GM12878 (cell line): ENCODE results near the gene TRIM72. TPM values are rescaled to one million over a fixed set of nuclear protein-coding genes. Genes with fewer than 3 reads are reported as not detected.

Experiments used
- ATAC-seq: fragments of 200-7000 bp; cut with Tn5 transposase; 3 replicates; pipeline ENCODE4 v1.9.1; 2020; ENCODE audit warnings: mild to moderate bottlenecking, moderate library complexity
- BruUV-seq: library from RNA; stranded (reverse); fragments of 400-500 nt; replicated peaks from 2 replicates; lab custom pipeline; 2021; lab: Mats Ljungman, UMichigan
- CTCF ChIA-PET: fragments of 300-600 bp; sonication (Branson Sonifier 250); formaldehyde crosslinking; extraction: SDS; loops from one replicate; lab custom pipeline; 2021; ENCODE audit warnings: inconsistent platforms; lab: Yijun Ruan, JAX
- POLR2A ChIA-PET: fragments of 350-600 bp; formaldehyde crosslinking; extraction: SDS; loops from one replicate; lab custom pipeline; 2021; ENCODE audit warnings: inconsistent platforms; lab: Charles Lee
- RAD21 ChIA-PET: fragments of 300-600 bp; sonication (Branson Sonifier 250); formaldehyde crosslinking; loops from one replicate; lab custom pipeline; 2023; ENCODE audit warnings: antibody characterized with exemption; ENCODE audit not compliant: unreplicated experiment; lab: Charles Lee
- SMC1A ChIA-PET: fragments of 300-600 bp; sonication (Branson Sonifier 250); formaldehyde crosslinking; loops from one replicate; lab custom pipeline; 2023; ENCODE audit not compliant: unreplicated experiment, uncharacterized antibody; lab: Charles Lee
- DNase-seq: peaks from one replicate; pipeline ENCODE4 v3.0.0-alpha.2; 2011; ENCODE audit warnings: low read depth, low spot score
- FAIRE-seq: peaks from 3 replicates; lab custom pipeline; 2011; peaks lifted over from hg19 to GRCh38; lab: Jason Lieb, UNC
- H2AFZ ChIP-seq: 2 replicates; pipeline ENCODE4 v1.6.0; 2011; ENCODE audit warnings: low read depth, low read length, control low read depth; ENCODE audit not compliant: control insufficient read depth
- H3K27ac ChIP-seq: 2 replicates; pipeline ENCODE4 v1.5.1; 2011; ENCODE audit warnings: control low read depth; ENCODE audit not compliant: control insufficient read depth, insufficient read depth
- H3K27me3 ChIP-seq, 2 experiments: replicated peaks in 1 of 2; 2 replicates each; pipeline versions ENCODE4 v1.6.0 to v1.6.1; 2011; ENCODE audit warnings: low read length in 1 of 2; ENCODE audit not compliant: control insufficient read depth in 2 of 2, insufficient read depth in 2 of 2
- H3K36me3 ChIP-seq, 2 experiments: 2 replicates each; pipeline ENCODE4 v1.5.1; 2011; ENCODE audit warnings: low read length in 1 of 2; ENCODE audit not compliant: control insufficient read depth in 2 of 2, insufficient read depth in 2 of 2
- H3K4me1 ChIP-seq: 2 replicates; pipeline ENCODE4 v1.6.1; 2011; ENCODE audit warnings: mild to moderate bottlenecking, low read length, moderate library complexity, mixed read lengths; ENCODE audit not compliant: control insufficient read depth, insufficient read depth
- H3K4me2 ChIP-seq: 2 replicates; pipeline ENCODE4 v1.6.0; 2011; ENCODE audit warnings: control low read depth; ENCODE audit not compliant: control insufficient read depth, insufficient read depth
- H3K4me3 ChIP-seq: fragments of 200-600 bp; sonication (generic); 2 replicates; pipeline ENCODE4 v1.5.1; 2016
- H3K79me2 ChIP-seq: 2 replicates; pipeline ENCODE4 v1.6.0; 2011; ENCODE audit warnings: low read length; ENCODE audit not compliant: control insufficient read depth, insufficient read depth
- H3K9ac ChIP-seq: 2 replicates; pipeline ENCODE4 v1.8.0; 2011; ENCODE audit warnings: low read length, control low read depth, mixed read lengths; ENCODE audit not compliant: control insufficient read depth, insufficient read depth
- H3K9me3 ChIP-seq: replicated peaks from 3 replicates; pipeline ENCODE4 v1.5.1; 2011; ENCODE audit warnings: mild to moderate bottlenecking, low read length; ENCODE audit not compliant: control insufficient read depth, insufficient read depth
- H4K20me1 ChIP-seq: 2 replicates; pipeline ENCODE4 v1.6.0; 2011; ENCODE audit not compliant: control insufficient read depth, insufficient read depth
- CHD1 ChIP-seq: IDR thresholded peaks from 2 replicates; pipeline ENCODE4 v1.6.1; 2012; ENCODE audit warnings: low read depth, low read length, improper control_type of control experiment
- CHD4 ChIP-seq: fragments of 200-600 bp; sonication (generic); IDR thresholded peaks from 2 replicates; pipeline ENCODE4 v1.6.1; 2016; ENCODE audit warnings: mild to moderate bottlenecking
- ESRRA ChIP-seq: IDR thresholded peaks from 2 replicates; pipeline ENCODE4 v1.6.1; 2012; ENCODE audit warnings: mild to moderate bottlenecking, low read length, improper control_type of control experiment
- HCFC1 ChIP-seq: fragments of 150-350 bp; IDR thresholded peaks from 2 replicates; pipeline ENCODE4 v1.6.1; 2014; ENCODE audit warnings: low read length
- HDAC2 ChIP-seq: fragments of 200-600 bp; sonication (generic); IDR thresholded peaks from 2 replicates; pipeline ENCODE4 v1.6.1; 2017
- HDGF ChIP-seq: fragments of 450-650 bp; IDR thresholded peaks from 2 replicates; pipeline ENCODE4 v1.6.1; 2016; ENCODE audit warnings: antibody characterized with exemption
- KAT2A ChIP-seq: conservative IDR thresholded peaks from 2 replicates; pipeline ENCODE4 v1.6.1; 2011; ENCODE audit warnings: low read depth, low read length; ENCODE audit not compliant: control insufficient read depth
- KLF5 ChIP-seq: fragments of 450-650 bp; IDR thresholded peaks from 2 replicates; pipeline ENCODE4 v1.6.1; 2014; ENCODE audit warnings: mild to moderate bottlenecking; ENCODE audit not compliant: partially characterized antibody
- NFIC ChIP-seq: IDR thresholded peaks from 2 replicates; pipeline ENCODE4 v1.6.1; 2012; ENCODE audit warnings: low read depth, mild to moderate bottlenecking, inconsistent platforms, low read length, moderate library complexity
- NFXL1 ChIP-seq: fragments of 450-650 bp; IDR thresholded peaks from 2 replicates; pipeline ENCODE4 v1.6.1; 2017; ENCODE audit warnings: antibody characterized with exemption, mild to moderate bottlenecking, borderline replicate concordance
- NR2C1 ChIP-seq: fragments of 450-650 bp; IDR thresholded peaks from 2 replicates; pipeline ENCODE4 v1.6.1; 2017; ENCODE audit warnings: antibody characterized with exemption, mild to moderate bottlenecking, moderate library complexity
- SIX5 ChIP-seq: IDR thresholded peaks from 2 replicates; pipeline ENCODE4 v1.6.1; 2011; ENCODE audit warnings: mild to moderate bottlenecking, low read depth, low read length, moderate library complexity; ENCODE audit not compliant: severe bottlenecking
- SMAD1 ChIP-seq: fragments of 450-650 bp; IDR thresholded peaks from 2 replicates; pipeline ENCODE4 v1.6.1; 2018; ENCODE audit warnings: mild to moderate bottlenecking, low read depth; ENCODE audit not compliant: partially characterized antibody
- SMAD5 ChIP-seq: IDR thresholded peaks from 2 replicates; pipeline ENCODE4 v1.6.1; 2016; ENCODE audit warnings: antibody characterized with exemption, low read depth
- SUPT20H ChIP-seq: IDR thresholded peaks from 2 replicates; pipeline ENCODE4 v1.6.1; 2011; ENCODE audit warnings: low read depth, mild to moderate bottlenecking, low read length, moderate library complexity, borderline replicate concordance; ENCODE audit not compliant: control insufficient read depth
- WRNIP1 ChIP-seq: IDR thresholded peaks from 2 replicates; pipeline ENCODE4 v1.6.1; 2011; ENCODE audit warnings: low read depth, low read length, improper control_type of control experiment, borderline replicate concordance
- YY1 ChIP-seq: IDR thresholded peaks from 2 replicates; pipeline ENCODE4 v1.6.1; 2011; ENCODE audit warnings: low read depth, mild to moderate bottlenecking, low read length
- ZNF217 ChIP-seq: fragments of 450-650 bp; IDR thresholded peaks from 2 replicates; pipeline ENCODE4 v1.6.1; 2017; ENCODE audit warnings: antibody characterized with exemption, mild to moderate bottlenecking
- WGBS: methylation state at CpG from one replicate; pipeline ENCODE4 v1.1.6; 2016; ENCODE audit warnings: low lambda C conversion rate; ENCODE audit not compliant: insufficient replicate concordance, insufficient coverage; ENCODE audit errors: missing lambda C conversion rate; 5-methylcytosine and 5-hydroxymethylcytosine counted together
- in situ Hi-C: fragments of 300-500 bp; cut with MboI; formaldehyde crosslinking; loops from 9 replicates; pipeline ENCODE4 v1.14.3; 2018; ENCODE audit warnings: mixed read lengths
- intact Hi-C: fragments of 100-400 bp; cut with micrococcal nuclease; formaldehyde crosslinking; loops from one replicate; pipeline ENCODE4 v1.14.2; 2022; ENCODE audit not compliant: unreplicated experiment
- polyA plus RNA-seq, 11 experiments: library from polyadenylated mRNA; depleted of rRNA in 4 of 11; unstranded in 6 of 11; stranded (reverse) in 5 of 11; fragments of >200 nt; fragmentation: Nextera tagmentation in 4 of 11; fragmentation: Illumina TruSeq in 1 of 11; extraction: Ambion mirVana in 4 of 11; extraction: Trizol in 1 of 11; gene quantifications; 1 replicate in 1 of 11; 2 replicates in 10 of 11; pipeline versions ENCODE4 v1.2.1 to v1.2.3, GENCODE V29; 2011 to 2016; ENCODE audit warnings: inconsistent platforms in 2 of 11, missing spikeins in 2 of 11, low read depth in 1 of 11
- total RNA-seq, 4 experiments: library from RNA; depleted of rRNA in 3 of 4; stranded (reverse); fragments of >200 nt in 3 of 4; fragmentation: Illumina TruSeq in 1 of 4; extraction: Trizol in 1 of 4; gene quantifications; 2 replicates each; pipeline versions ENCODE4 v1.2.1 to v1.2.3, GENCODE V29; 2013 to 2021
- TF ChIP-seq, protein P1 (sequence below): fragments of 450-650 bp; IDR thresholded peaks from 2 replicates; pipeline ENCODE4 v1.6.1; 2017; ENCODE audit warnings: borderline replicate concordance
- TF ChIP-seq, protein P2 (sequence below): fragments of 450-650 bp; IDR thresholded peaks from 2 replicates; pipeline ENCODE4 v1.6.1; 2018; ENCODE audit warnings: mild to moderate bottlenecking, low read depth, moderate library complexity; ENCODE audit not compliant: partially characterized antibody

The TRIM72 gene
- total and polyA plus RNA-seq, 10 of the 15 experiments (the other 5 are each of a cell fraction or from before 2014, with no cell fraction given), result 0.03 to 1.2 (median 0.23) TPM; not detected in 1

DNA sequence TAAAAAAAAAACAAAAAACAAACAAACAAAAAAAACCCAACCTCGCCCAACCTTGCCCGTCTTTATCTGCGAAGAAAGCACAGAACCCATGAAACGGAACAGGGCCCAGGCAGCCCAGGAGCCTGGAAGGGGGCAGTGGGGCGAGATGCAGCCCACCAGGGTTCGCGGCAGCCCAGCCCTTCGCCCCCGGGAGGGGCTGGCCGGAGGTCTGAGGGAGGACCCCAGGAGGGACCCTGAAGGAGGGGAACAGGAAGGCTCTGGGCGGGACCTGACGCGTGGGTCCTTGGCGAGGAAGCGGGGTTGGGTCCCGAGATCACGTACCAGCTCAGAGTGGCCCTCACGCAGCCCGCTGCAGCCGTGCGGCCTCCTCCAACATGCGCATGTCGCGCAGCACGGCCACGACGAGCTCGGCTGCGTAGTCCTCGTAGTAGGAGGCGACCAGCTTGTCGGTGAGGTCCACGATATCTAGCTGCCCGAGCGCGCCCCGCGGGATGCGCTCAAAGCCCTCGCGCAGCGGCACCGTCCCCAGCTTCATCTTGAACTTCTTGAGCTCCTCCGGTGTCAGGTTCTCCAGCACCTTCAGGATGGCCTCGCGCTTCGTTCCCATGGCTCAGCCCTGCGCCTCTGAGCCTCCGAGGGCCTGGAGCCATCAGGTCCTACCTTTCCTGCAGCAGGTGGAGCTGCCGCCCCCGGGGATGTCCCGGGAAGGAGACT lies 2.7 kb downstream of the TRIM72 start, which contains the start of gene PYDC1:
TSS of gene PYDC1 (minus strand) at position 714 of the 714 bp plus-strand sequence. CDS start at position 607, 107 bp downstream.
- TF ChIP-seq KLF5, result no peak
- no peak for TF ChIP-seq HCFC1
- no peak for TF ChIP-seq NFIC
- no peak for TF ChIP-seq HDGF
- no peak for TF ChIP-seq KAT2A
- no peak for TF ChIP-seq ZNF217
- no peak for TF ChIP-seq NR2C1
- no peak for TF ChIP-seq YY1
- TF ChIP-seq WRNIP1, result no peak
- TF ChIP-seq, protein P1, sequence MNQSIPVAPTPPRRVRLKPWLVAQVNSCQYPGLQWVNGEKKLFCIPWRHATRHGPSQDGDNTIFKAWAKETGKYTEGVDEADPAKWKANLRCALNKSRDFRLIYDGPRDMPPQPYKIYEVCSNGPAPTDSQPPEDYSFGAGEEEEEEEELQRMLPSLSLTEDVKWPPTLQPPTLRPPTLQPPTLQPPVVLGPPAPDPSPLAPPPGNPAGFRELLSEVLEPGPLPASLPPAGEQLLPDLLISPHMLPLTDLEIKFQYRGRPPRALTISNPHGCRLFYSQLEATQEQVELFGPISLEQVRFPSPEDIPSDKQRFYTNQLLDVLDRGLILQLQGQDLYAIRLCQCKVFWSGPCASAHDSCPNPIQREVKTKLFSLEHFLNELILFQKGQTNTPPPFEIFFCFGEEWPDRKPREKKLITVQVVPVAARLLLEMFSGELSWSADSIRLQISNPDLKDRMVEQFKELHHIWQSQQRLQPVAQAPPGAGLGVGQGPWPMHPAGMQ, result no peak
- TF ChIP-seq HDAC2, result no peak
- no peak for TF ChIP-seq SMAD1
- TF ChIP-seq, protein P2, sequence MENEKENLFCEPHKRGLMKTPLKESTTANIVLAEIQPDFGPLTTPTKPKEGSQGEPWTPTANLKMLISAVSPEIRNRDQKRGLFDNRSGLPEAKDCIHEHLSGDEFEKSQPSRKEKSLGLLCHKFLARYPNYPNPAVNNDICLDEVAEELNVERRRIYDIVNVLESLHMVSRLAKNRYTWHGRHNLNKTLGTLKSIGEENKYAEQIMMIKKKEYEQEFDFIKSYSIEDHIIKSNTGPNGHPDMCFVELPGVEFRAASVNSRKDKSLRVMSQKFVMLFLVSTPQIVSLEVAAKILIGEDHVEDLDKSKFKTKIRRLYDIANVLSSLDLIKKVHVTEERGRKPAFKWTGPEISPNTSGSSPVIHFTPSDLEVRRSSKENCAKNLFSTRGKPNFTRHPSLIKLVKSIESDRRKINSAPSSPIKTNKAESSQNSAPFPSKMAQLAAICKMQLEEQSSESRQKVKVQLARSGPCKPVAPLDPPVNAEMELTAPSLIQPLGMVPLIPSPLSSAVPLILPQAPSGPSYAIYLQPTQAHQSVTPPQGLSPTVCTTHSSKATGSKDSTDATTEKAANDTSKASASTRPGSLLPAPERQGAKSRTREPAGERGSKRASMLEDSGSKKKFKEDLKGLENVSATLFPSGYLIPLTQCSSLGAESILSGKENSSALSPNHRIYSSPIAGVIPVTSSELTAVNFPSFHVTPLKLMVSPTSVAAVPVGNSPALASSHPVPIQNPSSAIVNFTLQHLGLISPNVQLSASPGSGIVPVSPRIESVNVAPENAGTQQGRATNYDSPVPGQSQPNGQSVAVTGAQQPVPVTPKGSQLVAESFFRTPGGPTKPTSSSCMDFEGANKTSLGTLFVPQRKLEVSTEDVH, result no peak
- no peak for TF ChIP-seq CHD1
- no peak for TF ChIP-seq NFXL1
- TF ChIP-seq CHD4, result no peak
- no peak for TF ChIP-seq SUPT20H
- no peak for TF ChIP-seq SMAD5
- TF ChIP-seq ESRRA, result no peak
- no peak for TF ChIP-seq SIX5
- TF ChIP-seq, all 136 proteins: peak for 0
- WGBS, result 7% methylated on average over 46 of the region's 52 CpGs
- Histone ChIP-seq H3K27ac (no peak within 1 kb of the TSS), H3K4me3 (no peak within 1 kb of the TSS), H3K4me1 (peaks cover 14% of the 10 kb centered on the region), H4K20me1 (no peaks in the 10 kb centered on the region), H2AFZ (no peak within 1 kb of the TSS), H3K9me3 (no peaks in the 10 kb centered on the region), H3K27me3 (peaks cover 14 to 18% of the 10 kb centered on the region in 2 experiments), H3K4me2 (peak within 1 kb of the TSS; percentile 64), H3K9ac (no peak within 1 kb of the TSS), H3K36me3 (no peaks in the 10 kb centered on the region), H3K79me2 (no peaks in the 10 kb centered on the region)
- ATAC-seq, result peak; percentile 11; the same call in 1 of the 3 replicates
- no peak for FAIRE-seq
- CTCF ChIA-PET, result interaction anchor here (0.7 to 0.8 kb wide), 2 partner anchors 37 to 72 kb away, joined by 3 to 4 read pairs; partner anchors contain the start of gene FUS
- DNase-seq, result no peak
- POLR2A ChIA-PET, result no interaction called here
- intact Hi-C loops (no loop called here), in situ Hi-C loops (no loop called here)
- BruUV-seq, result no TSS peak
- SMC1A ChIA-PET, result interaction anchor here (1.2 to 1.3 kb wide), 3 partner anchors 13 to 166 kb away, joined by 3 to 4 read pairs (median 3); no protein-coding TSS in a partner anchor
- RAD21 ChIA-PET, result interaction anchor here (1.0 to 1.4 kb wide), 2 partner anchors 166 to 169 kb away, joined by 3 to 4 read pairs; no protein-coding TSS in a partner anchor
